ENCODE results near the gene RAB40C.
"Not testable (repeated sequence)": the region's sequence is repeated elsewhere in the genome, so short reads cannot be mapped to it uniquely, and the experiment has no call there.

The RAB40C gene

DNA sequence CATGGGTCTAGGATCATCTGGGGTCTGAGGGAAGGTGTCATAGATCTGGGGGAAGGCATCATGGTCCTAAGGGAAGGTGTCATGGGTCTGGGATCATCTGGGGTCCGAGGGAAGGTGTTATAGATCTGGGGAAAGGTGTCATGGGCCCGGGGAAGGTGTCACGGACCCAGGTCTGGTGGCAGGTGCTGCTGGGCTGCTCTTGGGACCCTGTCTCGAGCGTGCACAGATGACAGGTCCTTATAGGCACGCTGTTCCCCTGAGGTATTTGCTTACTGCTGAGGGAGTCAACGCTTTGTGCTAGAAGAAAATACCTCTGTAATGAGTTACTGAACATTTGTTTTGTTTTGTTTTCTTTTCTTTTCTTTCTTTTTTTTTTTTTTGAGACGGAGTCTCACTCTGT is 1.4 kb downstream of the RAB40C start:
- no peak for DNase-seq

DNA sequence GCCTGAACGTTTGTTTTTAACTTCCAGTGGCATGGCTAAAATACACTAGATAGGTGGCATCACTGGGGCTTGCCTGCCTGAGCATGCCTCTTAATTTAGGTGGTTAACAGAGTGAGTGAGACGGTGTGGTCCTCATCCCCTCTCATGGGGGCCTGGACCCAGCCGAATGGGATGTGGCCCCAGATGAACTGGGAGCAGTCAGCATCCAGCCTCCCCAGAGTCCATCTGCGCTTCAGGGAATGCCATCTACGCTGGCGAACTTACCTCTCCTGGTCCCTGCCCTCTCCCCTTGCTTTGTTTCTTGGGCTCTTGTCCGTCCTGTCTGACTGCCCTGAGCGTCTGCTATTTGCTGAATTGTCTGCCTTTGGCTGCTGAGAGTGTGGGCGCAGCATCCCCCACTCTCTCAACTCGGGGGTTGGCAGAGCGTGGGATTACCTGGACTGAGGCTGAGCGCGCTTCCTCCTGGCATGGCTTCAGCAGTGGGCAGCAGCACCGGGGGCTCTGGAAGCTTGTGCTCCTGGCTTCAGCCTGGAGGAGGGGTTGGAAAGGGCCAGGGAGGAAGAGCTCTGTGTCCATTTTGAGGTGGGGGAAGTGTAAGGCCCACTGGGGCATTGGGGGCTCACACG is 2.1 kb downstream of the RAB40C start:
- no peak for DNase-seq

DNA sequence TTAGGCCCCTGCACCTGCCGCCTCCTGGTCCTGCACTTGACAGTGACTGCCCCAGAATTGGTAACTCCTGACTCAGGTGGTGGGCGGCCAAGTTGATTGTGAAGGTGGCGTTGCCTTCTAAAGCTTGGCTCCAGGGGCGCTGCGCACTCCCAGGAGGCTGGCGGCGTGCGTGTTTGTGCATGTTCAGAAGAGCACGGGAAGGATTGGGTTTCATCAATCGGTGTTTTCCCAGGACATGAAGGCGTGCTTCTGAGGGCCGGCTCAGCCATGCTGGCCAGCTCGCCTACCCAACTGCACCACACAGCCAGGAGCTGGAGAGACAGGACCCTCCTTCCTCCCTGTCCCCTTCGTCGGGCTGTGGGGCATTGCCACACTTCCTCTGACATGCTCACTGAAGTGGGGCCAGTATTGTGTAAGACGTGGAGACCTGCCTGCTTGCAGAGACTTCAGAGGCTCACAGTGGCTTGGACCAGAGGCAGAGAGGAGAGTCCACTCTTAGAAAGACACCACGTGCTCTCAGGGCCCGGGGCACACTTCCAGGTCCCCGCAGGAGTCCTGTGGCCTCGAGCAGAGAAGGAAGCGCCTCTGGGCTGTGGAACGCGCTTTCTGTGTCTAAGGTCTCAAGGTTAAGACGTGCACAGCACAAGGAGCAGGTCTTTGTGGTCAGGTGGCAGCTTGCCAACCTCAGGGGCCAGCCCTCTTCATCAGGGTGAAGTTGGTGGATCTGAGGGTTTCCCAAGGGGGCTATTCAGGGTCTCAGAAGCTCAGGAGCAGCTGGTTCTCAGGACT is 2.8 kb downstream of the RAB40C start:
- no peak for DNase-seq

DNA sequence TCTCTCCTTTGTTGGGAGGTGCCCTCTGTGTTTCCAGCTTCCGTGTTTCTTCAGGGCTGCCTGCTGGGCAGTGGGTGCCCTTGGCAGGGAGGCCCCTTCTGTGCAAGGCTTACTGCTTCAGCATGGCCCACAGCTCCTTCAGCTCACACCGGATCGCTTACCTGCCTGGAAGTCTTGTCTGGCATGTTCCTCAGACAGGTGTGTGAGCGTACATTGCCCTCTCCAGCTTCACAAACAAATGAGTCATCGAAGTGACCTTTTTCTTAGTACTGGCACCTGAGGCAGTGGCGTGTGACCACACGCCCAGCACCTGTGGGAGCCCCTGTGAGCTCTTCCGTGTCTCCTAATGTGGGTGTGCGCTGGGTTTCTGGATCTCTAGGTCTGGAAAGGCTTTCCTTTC is 3.5 kb downstream of the RAB40C start:
- no peak for DNase-seq

DNA sequence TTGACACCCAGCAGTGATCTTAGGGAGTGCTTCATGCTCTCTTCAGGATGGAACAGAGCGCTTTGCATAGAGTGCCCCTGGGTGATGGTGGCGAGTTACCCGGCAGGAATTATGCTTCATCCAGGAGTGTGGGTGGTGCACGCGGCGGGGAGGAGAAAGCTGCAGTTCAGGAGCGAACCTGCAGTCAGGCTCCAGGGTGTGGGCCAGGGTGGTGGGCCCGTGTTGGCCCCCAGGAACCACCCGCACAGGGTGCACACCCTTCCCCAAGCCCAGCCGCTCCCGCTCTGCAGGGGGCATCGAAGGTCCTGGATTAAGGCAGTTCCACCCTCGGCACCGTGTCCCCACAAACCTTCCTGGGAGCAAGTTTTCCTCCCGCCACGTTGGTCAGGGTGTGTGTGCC is 3.9 kb downstream of the RAB40C start:
- DNase-seq, result no peak

DNA sequence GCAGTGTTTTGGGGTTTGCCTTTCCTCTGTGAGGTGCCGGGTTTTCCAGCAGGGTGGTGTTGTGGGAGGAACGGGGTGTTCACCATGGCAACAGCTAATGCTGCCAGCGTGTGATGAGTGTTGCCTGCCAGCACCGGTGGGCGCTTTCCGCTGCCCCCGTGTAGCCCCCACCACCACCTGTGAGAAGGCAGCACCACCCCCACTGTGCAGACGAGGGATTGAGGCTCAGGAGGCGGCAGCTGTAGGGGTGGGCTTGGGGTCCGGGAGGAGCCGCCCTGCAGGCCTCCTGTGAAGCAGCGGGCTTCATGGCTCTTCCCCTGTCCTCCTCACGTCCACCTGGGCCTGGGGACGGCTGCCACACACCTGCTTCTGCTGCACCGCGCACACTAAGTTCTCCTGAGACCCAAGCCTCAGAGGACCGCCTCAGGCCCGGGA is 5.2 kb downstream of the RAB40C start:
- DNase-seq, result no peak

DNA sequence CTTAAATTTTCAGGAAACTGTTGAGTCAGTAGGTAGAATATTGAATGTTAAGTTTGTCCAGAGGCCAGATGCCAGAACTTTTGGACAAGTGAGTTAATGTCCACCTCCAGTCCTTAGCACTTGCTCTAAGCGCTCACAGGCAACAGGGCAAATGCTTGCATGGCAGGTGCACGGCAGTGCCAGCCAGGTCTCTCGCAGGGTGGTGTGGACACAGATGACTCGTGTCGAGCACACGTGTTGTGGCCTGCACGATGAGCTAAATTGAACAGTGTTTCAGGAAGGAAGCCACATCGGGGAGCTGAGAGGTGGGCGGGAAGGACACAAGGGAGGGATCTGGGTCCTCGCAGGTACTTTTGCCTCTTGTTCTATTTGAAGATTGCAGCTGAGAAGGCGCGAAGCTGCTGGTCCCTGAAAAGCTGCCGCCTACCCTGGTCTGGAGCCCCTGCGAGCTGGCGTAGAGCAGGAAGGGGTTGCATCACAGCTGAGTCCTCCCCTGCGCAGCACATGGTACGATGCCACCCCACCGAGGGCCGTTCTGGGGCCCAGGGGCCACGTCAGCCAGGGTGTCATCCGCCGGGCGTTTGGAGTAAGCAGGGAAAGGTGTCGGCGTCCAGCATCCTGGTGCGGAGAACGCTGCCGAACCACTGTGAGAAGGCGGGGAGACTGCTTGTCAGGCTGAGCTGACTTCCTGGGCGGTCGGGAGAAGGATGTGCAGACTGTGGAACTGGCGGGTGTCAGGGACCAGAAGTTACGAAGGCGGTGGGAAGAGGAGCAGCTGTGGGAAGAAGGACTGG is 6.3 kb downstream of the RAB40C start:
- no peak for DNase-seq

DNA sequence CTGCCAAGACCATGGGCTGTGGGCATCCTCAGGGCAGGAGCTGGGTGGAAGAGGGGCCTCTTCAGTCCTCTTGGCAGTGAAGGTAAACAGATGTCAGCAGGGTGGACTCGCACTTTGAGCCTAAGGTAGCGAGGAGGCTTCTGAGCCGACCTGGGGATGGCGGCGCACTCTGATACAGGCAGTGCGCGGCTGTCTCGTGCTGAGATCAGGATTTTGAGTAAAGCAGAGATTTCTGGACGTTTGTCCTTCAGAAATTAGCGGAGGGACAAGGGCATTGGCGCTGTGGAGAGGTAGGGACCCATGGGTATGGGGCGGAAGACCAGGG is 6.8 kb downstream of the RAB40C start:
- no peak for DNase-seq

DNA sequence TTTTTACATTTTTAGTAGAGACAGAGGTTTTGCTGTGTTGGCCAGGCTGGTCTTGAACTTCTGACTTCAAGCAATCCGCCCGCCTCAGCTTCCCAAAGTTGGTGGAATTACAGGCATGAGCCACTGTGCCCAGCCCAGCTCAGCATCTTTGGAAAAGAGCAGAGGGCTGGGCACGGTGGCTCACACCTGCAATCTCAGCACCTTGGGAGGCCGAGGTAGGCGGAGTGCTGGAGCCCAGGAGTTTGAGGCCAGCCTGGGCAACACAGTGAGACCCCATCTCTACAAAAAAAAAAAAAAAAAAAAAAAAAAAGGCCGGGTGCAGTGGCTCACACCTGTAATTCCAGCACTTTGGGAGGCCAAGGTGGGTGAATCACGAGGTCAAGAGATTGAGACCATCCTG is 7.8 kb downstream of the RAB40C start:
- not testable (repeated sequence) for DNase-seq

DNA sequence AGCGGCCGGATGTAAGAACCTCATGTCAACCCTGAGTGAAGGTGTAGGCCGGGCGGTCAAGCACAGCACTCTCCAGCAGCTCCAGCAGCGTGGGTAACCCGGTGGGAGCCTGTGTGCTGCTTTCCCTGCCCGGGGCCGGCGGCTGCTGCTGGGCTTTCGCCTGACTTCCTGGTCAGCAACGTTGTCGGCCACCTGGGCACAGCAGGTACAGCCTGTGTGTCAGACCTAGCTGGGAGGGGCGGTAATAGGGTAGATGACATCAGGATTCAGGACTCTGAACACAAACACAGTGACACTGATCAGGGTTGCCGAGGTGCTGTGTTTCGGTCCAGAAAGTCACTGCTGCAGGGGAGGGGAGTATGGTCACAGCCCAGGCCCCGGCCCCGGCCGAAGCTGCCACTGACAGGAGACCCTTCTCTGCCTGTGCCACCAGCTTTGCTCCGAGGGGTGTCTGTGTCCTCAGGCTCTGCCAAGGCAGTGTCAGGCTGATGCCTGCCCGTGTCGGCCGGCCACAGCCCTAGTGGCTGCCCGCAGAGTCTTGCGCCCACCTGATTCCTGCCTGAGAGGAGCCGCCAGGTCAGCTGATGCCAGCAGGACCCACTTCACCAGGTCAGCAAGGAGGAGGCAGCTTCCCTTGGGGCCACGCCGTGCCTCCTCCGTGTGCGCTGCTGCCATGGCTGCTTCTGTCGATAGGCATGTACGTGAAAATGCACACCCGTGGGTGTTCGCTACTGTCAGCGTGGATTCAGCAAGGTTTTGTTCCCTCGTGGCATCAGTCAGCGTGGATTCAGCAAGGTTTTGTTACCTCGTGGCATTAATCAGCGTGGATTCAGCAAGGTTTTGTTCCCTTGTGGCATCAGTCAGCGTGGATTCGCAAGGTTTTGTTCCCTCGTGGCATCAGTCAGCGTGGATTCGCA is 9.2 kb downstream of the RAB40C start:
- DNase-seq, result no peak

DNA sequence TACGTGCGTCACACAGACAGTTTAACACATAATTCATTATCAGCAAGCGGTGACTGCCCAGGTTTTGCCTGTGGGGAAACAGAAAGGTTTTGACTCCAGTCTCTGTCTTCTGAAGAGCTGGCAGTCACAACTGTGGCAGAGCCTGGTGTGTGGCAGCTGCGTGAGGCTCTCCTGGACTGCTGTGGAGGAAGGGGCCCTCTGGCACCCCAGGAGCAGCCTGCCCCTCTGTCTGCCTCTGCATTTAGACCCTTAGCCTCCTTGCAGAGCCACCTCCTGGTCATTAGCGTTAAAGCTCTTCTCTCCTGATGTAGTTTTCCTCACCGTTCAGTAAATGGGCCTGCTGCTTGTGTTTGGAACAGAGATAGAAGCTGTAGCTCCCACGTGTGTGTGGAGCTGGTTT is 10.9 kb downstream of the RAB40C start:
- DNase-seq, result no peak

DNA sequence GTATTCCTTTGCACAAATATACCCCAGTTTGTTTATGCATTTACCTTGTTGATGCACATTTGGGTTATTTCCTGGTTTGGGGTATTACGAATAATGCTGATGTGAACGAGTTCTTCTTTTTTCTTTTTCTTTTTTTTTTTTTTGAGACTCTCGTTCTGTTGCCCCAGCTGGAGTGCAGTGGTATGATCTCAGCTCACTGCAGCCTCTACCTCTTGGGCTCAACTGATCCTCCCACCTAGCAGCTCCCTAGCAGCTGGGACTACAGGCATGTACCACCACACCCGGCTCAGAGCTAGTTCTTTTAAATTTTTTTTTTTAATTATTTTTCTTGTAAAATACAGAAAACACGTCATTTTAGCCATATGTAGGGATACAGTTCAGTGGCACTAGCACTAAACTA is 14.1 kb downstream of the RAB40C start:
- no peak for DNase-seq

DNA sequence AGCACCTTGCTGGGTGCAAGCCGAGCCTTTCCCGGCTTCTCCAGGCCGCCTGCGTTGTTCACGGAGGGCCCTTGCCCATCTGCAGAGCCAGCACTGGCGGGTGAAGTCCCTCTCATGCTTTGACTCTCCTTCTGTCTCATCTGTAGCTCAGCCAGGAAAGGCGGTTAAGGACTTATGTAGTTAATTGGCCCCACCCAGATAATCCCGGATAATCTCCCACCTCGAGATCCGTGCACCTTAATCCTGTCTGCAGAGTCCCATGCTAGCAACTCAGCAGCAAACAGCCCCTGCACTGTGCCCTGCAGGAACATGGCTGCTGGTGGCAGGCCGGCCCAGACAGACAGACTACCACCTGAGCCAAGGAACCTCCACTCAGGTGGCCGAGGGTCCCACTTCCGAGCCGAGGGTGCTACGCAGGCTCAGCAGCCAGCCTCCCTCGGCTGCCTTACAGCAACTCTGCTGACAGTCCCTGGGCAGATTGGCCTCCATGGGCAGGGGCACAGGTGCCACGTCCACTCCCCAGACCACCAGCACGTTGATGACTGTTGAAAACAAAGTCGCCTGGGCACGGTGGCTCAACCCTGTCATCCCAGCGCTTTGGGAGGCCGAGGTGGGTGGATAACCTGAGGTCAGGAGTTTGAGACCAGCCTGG is 16.9 kb downstream of the RAB40C start:
- no peak for DNase-seq

DNA sequence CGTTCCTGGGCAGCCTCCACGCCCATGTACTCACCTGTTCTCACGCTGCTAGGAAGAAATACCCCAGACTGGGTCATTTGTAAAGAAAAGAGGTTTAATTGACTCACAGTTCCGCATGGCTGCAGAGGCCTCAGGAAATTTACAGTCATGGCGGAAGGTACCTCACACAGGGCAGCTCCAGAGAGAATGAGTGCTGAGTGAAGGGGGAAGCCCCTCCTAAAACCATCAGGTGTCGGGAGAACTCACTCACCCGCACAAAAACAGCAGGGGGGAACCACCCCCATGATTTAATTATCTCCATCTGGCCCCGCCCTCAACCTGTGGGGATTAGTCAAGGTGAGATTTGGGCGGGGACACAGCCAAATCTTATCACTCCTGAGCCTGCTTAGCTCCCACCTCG is 18.2 kb downstream of the RAB40C start:
- no peak for DNase-seq

DNA sequence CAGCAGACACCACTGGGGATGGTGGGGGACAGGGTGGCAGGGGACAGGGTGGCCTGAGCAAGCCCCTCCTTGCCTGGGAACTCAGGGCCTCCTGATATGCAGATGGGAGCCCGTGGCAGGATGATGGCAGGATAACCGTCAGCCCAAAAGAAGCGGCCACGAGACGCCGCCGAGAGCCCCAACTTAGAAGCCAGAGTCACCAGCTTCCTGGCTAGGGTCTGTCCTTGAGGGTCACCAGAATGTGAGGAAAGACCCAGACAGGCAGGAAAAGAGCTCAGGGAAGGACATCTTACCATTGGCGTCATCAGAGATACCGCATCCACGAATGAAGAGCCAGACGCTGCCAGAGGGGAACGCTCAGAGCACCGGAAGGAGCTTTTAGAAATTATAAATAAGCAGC is 19.4 kb downstream of the RAB40C start:
- DNase-seq, result no peak

DNA sequence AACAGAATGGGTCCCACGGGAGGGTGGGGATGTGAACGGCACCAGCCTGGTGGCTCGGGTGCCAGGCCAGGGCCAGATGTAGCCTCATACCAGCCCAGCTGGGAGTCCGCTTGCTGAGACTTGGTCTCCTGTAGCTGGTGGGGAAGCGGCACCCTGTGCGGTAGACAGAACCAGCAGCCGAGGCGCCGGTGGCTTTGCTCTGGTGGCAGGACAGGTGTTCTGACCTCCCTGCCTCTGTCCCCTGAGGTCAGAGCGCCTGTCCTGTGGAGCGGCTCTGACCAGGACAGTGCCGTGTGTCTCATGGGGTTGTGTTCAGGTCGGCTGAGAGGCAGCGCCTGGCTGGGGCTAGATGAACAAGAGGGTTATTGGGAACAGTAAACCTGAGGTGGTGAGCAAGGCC is 20.1 kb downstream of the RAB40C start:
- no peak for DNase-seq

DNA sequence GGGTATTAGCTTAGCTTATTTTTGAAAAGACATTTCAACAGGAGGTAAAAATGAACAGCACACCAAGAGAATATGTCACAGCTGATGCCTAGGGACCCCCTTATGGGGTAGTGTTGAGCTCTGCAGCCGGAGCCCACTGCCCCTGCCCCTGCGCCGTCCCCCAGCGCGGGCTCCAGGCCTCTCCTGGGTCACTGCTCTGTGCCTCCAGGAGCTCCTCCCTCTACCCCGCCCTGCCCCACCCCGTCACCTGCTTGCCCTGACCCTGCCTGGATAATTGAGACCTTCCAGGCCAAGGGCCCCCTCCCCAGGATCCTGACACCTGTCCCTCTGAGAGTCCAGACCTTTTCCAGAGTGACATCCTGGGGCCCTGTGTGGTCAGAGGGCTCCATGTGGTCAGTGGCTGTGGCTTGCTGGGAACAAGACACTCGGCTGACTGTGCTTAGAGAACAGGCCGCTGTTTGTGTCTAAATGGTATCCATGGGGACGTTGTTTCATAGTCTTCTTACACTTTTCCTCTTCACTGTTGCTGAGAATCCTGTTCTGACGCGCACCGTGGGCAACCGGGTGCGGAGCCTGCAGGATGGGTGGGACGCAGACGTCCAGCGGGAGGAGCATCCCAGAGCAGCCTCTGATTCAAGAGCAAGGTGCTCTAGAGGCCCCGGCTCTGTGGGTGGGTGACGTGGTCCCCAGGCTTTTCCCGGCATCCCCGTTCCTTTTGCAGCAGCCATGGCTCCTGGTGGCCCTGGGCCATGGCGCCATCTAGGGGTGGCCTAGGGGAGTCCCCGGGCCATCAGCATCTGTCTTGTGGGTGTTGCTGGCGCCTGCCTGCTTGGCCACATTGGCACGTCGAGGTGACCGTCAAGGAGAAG is 20.9 kb downstream of the RAB40C start:
- peak; percentile 83 for DNase-seq

DNA sequence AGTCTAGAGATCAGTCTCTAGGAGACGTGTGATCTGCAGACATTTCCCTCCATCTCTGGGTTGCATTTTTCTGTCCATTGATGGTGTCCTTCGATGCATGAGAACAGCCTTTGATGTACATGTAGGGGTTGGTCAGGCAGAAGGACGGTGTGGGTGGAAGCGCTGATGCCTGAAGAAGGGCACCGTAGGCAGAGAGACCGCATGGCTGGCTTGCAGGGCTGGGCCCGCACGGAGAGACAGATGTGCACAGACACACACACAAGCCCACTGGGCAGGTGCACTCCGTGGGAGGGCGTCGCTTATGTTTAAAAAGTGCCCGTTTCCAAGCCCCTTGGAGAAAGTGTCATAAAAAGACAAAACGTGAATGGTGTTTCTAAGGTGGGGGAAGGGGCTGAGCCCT is 25.3 kb downstream of the RAB40C start:
- no peak for DNase-seq

DNA sequence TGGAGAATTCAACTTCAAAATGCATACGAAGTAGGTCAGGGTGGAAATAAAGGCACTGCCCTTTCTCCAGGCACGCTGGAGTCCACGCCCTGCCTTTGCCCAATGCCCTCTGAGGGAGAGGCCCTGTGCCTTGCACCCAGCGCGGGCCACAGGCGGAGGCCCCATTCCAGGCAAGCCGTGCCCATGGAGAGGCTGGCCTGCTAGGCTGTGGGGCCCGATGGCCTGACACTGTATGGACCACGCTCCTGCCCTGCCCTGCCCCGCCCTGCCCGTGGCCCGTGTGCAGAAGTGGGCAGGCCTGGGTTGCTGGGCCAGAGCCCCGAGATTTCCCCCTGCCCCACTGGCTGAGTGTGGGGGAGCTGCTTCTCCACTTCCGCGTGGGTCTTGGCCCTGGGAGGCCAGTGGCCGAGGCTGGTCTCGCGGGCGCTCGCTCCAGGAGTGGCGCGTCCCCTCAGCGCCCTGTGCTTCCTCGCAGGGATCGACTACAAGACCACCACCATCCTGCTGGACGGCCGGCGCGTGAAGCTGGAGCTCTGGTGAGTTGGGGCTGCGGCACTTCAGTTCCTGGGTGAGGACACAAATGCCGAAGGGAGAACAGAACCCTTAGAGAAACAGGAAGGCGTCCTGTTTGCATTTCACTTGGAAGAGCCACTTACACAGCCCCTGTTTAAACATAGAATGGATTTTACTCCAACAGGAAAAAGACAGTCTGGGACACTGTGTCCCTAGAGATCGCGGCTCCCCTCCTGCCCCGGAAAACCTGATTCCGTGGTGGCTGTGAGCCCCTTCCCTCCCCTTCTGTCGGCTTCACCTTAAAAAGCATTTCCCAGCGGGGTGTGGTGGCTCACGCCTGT is 27.1 kb downstream of the RAB40C start:
- no peak for DNase-seq

DNA sequence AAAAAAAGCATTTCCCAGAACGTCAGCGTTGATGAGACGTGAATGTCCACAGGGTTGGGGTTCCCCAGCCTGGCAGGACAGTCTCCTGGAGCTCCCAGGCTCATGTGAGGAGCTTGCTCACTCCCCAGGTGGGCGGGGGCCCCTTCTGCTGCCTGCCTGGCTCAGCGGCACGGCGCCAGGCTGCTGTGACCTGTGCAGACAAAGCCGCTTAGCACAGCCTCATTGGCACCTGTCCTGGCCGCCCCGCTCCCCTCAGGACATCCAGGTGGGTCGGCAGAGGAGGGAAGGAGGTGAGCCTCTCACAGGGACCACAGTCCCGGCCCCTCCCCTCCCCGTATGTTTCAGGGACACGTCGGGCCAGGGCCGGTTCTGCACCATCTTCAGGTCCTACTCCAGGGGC is 28.0 kb downstream of the RAB40C start:
- no peak for DNase-seq

All from activated CD8-positive, alpha-beta memory T cell treated with anti-CD3 and anti-CD28 coated beads, Interleukin-2, amount 50 U/mL, for 48 hours (primary cell).